ENCODE results near the gene AP1B1.
"Not testable (repeated sequence)": the region's sequence is repeated elsewhere in the genome, so short reads cannot be mapped to it uniquely, and the experiment has no call there.

Gene AP1B1

DNA sequence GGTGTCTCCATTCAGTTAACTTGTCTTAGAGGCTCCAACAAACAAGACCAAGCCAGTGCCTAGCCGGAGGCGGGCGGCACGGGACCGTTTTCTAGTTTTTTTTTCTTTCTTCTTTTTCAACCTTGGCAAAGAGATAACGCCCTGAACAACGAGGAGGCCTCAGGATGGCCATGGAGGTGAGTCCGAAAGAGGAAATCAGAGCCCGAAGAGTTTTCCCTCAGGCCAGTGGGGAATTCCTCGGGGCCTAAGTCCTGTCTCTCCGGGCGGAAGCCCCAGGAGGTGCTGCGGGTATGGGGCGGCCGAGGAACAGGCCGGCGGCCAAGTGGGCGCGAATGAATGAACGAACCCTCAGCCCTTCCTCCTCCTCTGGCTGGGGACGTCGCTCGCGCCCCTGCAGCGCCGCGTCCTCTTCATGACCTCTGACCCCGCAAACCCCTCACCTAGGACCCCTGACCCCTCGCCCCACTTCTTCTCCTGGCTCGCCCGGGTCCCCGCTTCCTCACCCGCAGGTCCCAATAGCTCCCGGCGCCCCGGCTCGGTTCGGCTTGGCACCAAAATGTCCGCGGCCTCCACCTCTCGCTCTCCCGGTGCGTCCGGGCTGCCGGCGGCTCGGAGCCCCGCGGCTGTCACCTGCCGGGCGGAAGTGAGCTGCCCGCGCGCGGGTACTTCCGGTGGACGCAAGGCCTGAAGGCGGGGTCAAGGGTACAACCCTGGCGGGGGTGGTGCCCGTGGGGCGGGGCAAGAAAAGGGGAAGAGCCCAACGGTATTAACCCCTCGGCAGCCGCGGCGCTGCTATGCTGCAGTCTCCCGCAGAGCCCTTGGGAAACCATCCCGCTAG is at the start of gene AP1B1:
Gene AP1B1 (minus strand): TSS at position 650 of the 838 bp plus-strand sequence. CDS start 21,327 bp downstream, outside the sequence.
- peak; percentile 91 to 93 for DNase-seq

DNA sequence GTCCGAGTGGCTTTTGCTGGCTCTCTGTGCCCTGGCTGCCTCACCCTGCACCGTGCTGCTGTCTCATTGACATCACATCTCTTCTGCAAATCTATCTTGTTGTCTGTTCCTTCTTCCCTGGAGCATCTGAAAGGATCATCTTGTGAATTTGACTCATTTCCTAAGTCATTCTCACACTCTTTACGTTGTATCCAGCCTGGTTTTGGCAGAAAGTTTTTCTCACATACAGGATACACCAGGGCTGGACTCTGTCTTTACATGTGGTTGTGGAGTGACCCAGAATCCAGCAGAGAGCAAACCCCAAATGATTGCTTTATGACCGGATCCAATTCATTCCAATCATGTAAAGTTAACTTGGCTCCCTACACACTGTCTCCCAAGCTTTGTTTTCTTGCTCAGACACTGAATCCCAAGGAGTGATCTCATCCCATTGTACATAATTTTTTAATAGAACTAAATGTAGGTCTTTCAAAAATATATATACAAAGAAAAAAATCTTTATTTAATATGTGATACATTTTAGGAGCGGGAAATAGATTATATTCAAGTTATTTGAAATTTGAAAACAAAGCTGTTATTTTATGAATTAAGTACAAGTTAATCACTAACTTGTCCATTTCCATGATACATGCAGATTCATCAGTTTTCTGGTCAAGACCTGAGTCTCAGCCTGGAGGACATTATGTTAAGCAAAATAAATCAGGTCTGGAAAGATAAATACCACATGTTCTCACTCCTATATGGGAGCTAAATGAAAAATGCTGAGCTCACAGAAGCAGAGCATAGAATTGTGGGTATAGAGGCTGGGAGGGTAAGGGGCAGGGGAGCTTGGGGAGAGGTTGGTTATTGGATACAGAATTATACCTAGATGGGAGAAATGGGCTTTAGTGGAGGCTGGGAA is 47.1 kb upstream of the AP1B1 start:
- no peak for DNase-seq

DNA sequence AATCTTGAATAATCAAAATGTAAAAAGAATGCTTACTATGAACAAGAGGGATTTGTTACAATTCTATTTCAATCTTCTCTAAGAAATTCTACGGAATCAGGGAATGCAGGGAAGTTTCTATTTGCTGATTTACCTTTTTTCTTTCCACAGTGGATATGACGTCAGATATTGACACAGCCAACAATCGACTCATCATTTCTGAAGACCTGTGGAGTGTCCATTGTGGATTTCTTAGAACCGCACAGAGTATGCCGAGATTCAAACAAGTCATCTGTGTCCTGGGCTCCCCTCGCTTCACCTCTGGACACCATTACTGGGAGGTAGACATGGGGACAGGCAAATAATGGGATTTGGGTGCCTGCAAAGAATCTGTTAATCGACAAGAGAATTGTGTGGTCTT is 45.9 kb upstream of the AP1B1 start:
- DNase-seq = no peak

DNA sequence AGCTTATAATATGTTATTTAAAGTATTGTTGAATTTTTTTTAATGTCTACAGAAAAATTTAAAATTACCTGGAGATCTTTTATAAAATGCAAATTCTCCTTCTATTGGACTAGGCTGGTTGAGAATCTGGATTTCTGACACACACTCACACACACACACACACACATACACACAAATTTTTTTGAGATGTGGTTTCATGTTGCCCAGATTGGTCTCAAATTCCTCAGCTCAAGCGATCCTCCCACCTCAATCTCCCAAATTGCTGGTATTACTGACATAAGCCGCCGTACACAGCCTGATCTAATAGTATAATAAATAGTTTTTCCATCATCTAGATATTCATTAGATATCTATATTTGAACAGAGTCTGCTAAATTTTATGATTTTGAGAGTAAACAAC is 45.5 kb upstream of the AP1B1 start:
- no peak for DNase-seq

DNA sequence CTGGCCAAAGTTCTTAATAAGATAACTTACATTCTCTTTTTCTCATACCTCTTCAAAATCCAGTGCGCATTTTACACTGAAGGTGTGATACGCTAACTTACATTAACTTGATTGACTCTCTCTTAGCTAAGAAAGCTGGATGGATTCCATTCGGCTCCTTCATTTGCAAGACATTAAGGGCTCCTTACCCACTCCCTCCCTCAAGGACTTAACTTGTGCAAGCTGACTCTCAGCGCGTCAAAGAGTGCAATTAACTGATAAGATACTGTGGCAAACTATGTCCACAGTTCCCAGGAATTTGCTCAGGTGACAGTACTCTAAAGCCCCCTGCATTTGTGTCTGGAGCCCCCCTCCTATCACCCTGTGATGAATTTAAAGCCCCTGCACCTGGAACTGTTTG is 43.6 kb upstream of the AP1B1 start:
- no peak for DNase-seq

DNA sequence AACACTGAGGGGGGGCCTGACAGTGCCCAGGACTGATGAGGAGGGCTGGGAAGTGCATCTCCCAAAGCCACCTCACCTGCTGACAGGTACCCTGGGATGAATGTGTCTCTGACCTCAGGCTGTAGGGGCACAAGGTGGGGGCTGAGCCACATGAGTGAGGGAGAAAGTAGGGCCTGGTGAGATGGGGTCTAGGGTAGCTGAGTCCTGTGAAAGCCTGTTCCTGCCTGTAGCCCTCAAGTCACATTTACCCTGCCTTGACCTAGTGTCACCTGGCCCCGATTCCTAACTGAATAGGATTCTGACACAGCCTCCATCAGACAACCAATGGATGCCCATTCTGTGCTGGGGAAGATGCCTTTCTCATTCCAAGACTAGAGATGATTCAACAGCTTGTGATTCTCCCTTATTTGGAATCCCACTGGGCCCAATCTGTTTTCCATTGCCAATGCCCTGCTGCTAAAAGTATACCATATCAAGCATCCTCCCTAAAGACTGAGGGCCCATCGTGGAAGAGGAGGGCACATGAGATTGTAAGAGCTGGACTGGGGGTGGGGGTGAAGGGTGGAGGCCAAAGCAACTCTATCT is 38.9 kb upstream of the AP1B1 start:
- DNase-seq = no peak

DNA sequence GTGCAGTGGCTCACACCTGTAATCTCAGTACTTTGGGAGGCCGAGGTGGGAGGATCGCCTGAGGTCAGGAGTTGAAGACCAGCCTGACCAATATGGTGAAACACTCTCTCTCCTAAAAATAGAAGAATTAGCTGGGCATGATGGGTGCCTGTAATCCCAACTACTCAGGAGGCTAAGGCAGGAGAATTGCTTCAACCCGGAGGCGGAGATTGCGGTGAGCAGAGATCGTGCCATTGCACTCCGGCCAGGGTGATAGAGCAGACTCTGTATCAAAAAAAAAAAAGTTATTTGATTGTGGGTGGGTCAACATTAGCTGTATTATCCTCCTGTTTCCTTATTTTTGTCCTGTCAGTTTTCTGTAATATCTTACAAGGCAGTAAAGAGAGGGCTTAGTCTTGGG is 38.1 kb upstream of the AP1B1 start:
- no peak for DNase-seq

DNA sequence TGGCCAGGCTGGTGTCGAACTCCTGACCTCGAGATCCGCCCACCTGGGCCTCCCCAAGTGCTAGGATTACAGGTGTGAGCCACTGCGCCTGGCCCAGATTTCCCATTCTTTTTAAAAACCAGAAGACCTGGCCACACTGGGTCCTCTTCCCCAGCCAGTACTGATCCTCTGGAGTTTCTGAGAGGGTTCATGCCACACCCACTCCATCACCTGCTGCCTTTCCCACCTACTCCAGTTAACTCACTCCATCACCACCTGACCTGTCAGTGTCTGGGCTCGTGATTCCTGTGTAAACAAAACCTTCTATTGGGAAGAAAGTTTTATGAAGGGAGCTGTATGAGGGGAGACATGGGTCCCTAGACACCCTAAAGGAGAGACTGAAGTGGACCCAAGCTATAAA is 30.3 kb upstream of the AP1B1 start:
- not testable (repeated sequence) for DNase-seq

DNA sequence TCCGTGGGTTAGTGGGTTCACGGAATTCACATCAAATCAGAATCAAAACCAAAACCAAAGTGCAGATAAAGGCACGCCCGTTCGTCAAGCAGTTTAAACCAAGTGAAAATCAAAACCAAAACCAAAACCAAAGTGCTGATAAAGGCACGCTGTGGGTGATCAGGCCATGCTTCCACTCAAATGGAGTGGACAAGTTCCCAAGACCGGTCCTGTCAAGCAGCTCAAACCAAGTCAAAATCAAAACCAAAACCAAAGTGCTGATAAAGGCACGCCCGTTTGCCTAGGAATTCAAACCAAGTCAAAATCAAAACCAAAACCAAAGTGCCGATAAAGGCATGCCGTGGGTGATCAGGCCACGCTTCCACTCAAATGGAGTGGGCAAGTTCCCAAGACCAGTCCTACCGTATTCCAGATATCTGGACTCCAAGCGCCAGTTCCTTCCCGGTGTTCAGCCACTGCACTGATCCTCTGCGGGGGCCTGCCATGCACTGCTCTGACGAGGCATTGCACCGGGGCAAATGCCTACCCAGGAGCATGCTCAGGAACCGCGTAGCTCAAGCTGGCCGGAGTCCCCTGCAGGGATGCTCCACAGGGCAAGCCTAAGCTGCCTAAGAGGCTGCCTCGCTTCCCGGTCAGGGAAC is 26.7 kb upstream of the AP1B1 start:
- DNase-seq = not testable (repeated sequence)

DNA sequence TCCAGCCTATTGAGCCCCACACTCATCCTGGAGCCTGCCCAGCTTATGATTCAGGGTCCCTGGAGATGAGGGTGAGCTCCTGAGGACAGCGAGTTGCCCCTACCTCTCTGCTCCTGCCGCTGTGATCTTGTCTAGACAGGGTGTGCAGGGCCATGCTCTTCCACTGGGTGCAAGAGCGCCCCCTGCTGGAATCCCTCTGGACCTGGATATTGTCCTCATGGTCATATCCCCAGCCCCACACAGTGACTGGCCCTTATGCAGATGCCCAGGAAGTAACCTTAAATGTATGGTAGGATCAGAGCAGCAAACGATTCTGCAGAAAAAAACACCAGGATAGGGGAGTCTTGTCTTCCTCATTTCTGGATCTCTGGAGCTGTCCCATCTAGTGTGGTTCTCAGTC is 24.4 kb upstream of the AP1B1 start:
- DNase-seq = not testable (repeated sequence)

DNA sequence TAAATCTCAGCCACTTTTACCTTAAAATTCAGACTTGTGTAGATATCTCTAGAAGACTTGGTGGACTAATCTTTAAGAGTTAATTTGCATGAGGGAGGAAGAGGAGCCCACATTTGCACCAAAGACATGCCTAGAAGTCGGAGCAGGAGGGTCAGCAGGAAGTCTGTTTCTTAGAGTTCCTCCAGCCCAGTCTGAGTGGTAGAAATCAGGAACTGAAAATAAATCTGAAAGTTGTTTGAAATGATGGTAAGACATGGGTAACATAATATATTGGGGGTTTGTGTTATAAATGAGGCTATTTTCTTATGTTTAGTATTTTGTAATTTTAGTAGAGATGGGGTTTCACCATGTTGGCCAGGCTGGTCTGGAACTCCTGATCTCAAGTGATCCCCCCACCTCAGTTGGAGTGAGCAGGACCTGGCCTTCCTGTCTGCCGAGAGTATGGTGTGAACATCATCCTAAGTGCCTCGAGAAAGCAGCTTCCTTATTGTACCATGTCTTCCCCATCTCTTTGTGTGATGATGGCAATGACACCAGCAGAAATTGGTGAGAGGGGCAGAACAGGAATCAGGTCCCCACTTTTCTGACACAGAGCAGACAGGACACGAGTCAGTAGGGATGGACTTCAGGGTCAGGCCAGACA is 23.3 kb upstream of the AP1B1 start:
- not testable (repeated sequence) for DNase-seq

DNA sequence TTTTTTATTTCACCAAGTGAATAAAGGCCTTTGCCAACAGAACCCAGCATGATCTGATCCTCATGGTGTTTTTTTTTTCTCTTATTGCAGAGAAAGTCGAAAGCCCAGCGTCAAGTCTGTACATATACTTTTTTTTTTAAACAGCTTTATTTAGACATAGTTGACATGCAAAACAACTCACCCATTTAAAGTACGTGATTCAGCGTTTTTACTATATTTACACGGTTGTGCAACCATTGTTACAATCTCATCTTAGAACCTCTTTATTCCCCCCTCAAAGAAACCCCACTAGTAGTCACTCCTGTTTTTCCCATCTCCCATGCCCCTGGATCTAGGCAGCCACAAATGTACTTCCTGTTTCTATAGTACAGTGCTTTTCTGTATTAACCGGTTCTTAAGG is 20.6 kb upstream of the AP1B1 start:
- no peak for DNase-seq

DNA sequence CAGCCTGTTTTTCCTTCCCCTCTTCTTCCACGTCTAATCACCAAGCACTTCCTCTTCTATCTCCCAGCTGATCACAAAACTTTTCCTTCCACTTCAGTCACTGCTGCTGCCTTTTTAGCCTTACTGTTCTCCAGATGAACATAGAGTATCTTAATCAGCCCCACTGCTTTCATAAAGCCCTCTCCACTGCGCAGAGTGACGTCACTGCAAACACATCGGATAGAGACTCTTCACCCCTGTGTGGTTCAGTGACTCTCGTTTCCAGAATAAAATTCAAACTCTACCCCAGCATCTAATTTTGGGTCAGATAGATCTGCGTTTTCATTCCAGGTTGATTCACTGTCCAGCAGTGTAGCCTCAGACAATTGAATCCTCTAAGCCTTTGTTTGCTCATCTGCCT is 13.2 kb upstream of the AP1B1 start:
- DNase-seq = not testable (repeated sequence)

DNA sequence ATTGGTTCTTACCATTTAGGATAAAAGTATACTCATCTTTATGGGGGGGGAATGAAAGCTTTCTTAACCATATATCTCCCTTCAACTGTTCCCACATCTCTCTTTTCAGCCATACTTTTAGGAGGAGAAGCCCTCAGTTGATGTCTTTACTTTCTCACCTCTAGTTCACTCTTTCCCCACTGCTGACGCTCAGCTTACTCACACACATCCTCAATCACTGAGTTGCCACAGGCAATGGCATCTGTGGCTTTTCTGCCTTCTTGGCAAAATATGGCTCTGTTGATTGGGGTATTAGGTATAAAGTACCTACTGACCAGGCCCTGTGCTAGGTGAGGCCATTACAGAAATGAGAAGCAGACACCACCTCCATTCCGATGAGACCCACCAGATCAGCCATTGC is 12.2 kb upstream of the AP1B1 start:
- DNase-seq = no peak

DNA sequence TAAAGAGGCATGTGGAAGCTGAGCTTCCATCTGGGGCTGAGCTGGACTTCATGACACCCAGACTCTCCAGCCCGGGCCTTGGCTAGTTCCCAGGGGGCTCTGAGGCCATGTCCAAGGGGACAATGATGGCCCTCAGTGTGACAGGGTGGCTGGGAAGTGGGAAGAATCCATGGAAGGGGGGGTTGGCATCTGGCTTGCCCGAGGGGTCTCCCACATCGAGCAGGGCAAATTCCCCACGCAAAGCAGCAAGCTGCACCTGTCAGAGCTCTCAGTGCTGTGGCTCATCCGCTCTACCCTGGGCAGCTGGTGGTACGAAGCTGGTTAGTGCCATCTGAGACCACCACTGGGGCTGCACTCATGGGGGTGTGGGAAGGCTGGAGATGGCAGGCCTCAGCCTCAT is 9.4 kb upstream of the AP1B1 start:
- no peak for DNase-seq

DNA sequence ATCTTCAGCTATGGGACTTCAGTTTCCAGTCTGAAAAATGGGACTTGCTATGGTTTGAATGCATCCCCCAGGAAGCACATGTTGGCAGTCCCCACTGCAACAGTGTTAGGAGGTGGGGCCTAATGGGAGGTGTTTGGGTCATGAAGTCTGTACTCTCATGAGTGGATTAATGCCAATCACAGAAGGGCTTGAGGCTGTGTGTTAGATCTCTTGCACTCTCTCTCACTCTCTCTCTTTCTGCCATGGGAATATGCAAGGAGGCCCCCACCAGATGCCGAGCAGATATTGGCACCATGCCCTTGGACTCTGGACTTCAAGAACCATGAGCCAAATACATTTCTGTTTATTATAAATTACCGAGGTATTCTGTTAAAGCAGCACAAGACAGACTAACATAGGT is 7.8 kb upstream of the AP1B1 start:
- no peak for DNase-seq

DNA sequence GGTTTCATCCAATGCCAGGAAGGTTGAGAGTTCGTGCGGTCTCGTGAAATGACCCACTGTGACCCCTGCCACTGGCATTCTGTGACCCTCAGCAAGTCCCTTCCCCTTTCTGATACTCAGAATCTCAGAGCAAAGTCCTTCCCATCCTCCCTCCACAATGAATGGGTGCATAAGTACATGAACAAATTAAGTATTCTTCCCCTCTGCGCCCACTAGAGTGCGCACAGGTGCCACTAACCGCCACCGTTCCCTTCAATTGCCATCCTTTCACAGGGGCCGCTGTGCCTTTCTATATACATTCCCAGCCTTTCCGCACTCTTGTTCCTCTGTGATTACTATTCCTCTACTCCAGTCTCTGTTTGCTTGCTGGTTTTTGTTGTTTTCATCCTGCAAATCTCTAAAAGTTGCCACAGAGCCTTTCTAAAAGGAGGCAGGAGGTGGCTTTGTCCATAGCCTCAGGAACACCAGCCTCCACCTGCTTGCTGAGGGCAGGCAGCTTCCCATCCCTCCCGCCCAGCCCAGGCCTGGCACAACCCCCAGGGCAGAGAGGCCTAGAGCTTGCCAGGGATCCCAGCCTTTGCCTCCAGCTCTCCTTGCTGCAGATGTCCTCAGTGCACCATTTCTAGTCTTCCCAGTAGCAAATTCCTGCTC is 6.7 kb upstream of the AP1B1 start:
- peak; percentile 71 for DNase-seq

DNA sequence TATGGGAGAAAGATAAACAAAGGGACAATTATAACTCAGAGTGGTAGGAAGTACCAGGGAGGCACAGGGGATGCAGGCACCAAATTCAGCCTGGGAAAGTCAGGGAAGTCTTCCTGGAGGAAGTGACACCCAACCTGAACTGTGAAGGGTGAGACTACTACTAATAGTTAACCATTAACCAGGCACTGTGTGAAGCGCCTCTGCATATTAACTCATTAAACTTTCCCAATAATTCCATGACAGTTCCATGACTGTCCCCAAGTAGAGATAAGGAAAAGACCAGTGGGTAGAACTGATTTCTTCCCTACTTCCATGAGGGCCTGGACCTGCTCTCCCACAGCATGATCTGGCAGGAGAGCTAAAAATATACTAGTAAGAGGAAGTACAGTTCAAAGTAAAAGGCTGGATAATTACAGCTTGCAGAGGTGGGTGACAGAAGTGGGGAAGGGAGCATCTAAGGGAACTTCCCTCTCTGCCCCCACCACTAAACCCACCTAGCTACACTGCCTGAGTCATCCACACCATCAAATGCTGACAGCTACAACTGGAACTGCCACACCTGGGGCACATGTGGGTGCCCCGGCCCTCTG is 4.7 kb upstream of the AP1B1 start:
- no peak for DNase-seq

DNA sequence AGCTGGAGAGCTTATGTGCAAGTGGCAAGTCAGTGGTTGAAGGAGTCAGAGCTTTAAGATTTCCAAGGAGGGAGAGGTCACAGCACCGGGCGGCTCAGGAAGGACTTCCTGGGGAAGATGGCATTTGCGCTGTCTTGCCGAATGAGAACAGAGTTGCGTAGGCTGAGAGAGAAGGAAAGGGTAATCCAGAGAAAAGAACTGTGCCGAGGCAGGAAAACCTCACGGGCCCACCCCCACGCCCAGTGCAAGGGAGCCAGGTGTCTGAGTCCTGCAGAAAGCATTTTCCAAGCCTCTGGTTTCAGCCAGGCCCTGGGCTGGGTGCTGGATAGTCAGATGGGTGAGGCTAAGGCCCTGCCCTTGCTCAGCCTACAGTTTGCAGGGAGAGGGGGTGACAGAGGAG is 3.2 kb upstream of the AP1B1 start:
- DNase-seq = no peak

DNA sequence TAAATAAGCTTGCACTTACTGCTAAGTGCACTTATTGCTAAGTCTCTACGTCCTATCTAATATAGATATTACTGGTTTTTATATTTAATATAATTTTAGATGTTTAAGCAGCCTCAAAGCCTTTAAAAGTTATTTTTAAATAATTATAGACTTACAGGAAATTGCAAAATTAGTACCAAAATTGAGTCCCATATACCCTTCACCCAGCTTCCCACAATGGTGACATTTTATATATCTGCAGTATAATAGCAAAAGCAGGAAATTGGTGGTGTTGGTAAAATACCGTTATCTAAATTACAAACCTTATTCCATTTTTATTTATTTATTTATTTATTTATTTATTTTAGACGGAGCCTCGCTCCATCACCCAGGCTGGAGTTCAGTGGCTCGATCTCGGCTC is 1.9 kb upstream of the AP1B1 start:
- no peak for DNase-seq

DNA sequence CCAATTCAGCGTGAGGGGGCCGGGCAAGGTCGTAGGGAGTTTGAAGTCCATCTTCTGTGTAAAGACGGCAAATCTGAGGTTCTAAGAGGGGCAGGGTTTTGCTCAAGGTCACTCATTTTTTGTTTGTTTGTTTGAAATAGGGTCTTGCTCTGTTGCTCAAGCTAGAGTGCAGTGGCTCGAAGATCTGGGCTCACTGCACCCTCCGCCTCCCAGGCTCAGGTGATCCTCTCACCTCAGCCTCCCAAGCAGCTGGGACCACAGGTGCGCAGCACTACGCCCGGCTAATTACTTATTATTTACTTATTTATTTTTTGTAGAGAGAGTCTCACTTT is 355 bp upstream of the AP1B1 start:
- DNase-seq = no peak

DNA sequence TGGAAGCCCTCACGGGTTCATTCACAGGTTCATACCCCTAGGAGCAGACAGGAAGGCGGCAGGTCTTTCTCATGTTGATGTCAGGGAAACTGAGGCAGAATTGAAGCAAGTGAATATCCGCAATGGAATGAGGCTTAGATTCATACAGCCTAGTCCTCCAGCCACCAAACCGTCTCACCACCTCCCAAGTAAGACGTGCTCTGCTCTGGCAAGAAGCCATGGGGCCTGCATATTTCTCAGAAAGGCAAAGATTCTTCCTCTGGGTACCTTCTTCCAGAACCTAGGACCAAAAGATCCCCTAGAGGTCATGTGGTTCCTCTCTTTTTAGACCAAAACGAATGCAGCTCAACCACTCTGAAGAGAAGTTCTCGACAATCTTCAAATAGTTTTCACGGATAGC is 1.7 kb downstream of the AP1B1 start:
- no peak for DNase-seq
